Measurements from ENCODE around the gene CCDC78. TPM values are rescaled to one million over a fixed set of nuclear protein-coding genes. Genes with fewer than 3 reads are reported as not detected.

CCDC78 gene
- total and polyA plus RNA-seq, 2 of the 13 experiments (the other 11 are each of a cell fraction or from before 2014, with no cell fraction given) = 0.53 to 1.5 TPM

GRCh38 chr16:719815-720446 lies 6.3 kb downstream of the CCDC78 start:
- CTCF ChIA-PET (ENCODE audit: low intra/inter-chr PET ratio, low total read pairs) = no interaction called here
- Histone ChIP-seq H3K27ac (ENCODE audit: extremely low read length, insufficient read depth, low read length) (peak overlapping the region; percentile 88), H3K4me2 (ENCODE audit: low read depth, low read length) (peak overlapping the region; percentile 100), H3K4me1 (ENCODE audit: insufficient read depth, low read length) (peaks cover 38% of the 10 kb centered on the region), H4K20me1 (ENCODE audit: insufficient read depth, low read length) (peaks cover 5% of the 10 kb centered on the region), H2AFZ (ENCODE audit: low read length) (no peak overlapping the region), H3K36me3 (replicated peaks in 1 of 2; ENCODE audit: control insufficient read depth in 1 of 2, insufficient read depth in 2 of 2, low read length in 2 of 2) (no peaks in the 10 kb centered on the region), H3K9me3 (ENCODE audit: low read length) (no peaks in the 10 kb centered on the region), H3K4me3 (replicated peaks in 1 of 3; ENCODE audit: insufficient read depth in 1 of 3, low read depth in 2 of 3, low read length in 3 of 3) (peak overlapping the region; percentile 77 to 95 (median 85)), H3K9ac (ENCODE audit: insufficient read depth, low read depth, low read length) (peak overlapping the region; percentile 88), H3K79me2 (ENCODE audit: insufficient read depth, low read length) (peaks cover 3% of the 10 kb centered on the region), H3K27me3 (ENCODE audit: control insufficient read depth in 1 of 2, insufficient read depth in 2 of 2, low read length in 2 of 2) (no peaks in the 10 kb centered on the region)
- POLR2A ChIA-PET = interaction anchor here (0.9 to 2.5 kb wide), 10 partner anchors 10 to 183 kb away, joined by 3 to 22 read pairs (median 6); partner anchors contain the start of genes CHTF18, CIAO3, MSLN and RHBDL1
- FAIRE-seq (peak; percentile 68), ATAC-seq (peak; percentile 43), DNase-seq (ENCODE audit: low spot score) (peak; percentile 66)
- under 1% methylated on average over 10 of the region's 16 CpGs for WGBS (ENCODE audit: low lambda C conversion rate)
- in situ Hi-C loops (cut with HindIII; ENCODE audit: extremely low pct_ligation_motif_present, low pct_unique_long_range_greater_than_20kb) = no loop called here
- intact Hi-C loops (cut with micrococcal nuclease; ENCODE audit: unreplicated experiment) = no loop called here
- TSS peak; percentile 85 for BruUV-seq (replicated peaks)
- TF ChIP-seq ZNF350 (CRISPR knock-in tag; IDR thresholded peaks at IDR 0.05; ENCODE audit: borderline replicate concordance, low read depth) (peak; percentile 34; the same call in 1 of the 2 replicates), CTCF (CRISPR knock-in tag; IDR thresholded peaks at IDR 0.05) (peak; percentile 62), GMEB2 (CRISPR knock-in tag; IDR thresholded peaks at IDR 0.05; ENCODE audit: low read depth) (no peak), GABPA (IDR thresholded peaks at IDR 0.05; ENCODE audit: low read depth, low read length) (no peak), GABPA (CRISPR knock-in tag; IDR thresholded peaks at IDR 0.05; ENCODE audit: low read depth) (0 out of 2 replicates have a peak, but pooled peaks have one; percentile 5), ZNF572 (CRISPR knock-in tag; IDR thresholded peaks at IDR 0.05) (0 out of 2 replicates have a peak, but pooled peaks have one; percentile 39), NONO (IDR thresholded peaks at IDR 0.05) (no peak), NONO (CRISPR knock-in tag; conservative IDR thresholded peaks at IDR 0.05) (0 out of 2 replicates have a peak, but pooled peaks have one; percentile 5), XRCC5 (optimal IDR thresholded peaks at IDR 0.05; ENCODE audit: low read length) (peak; percentile 17), ZNF569 (CRISPR knock-in tag; IDR thresholded peaks at IDR 0.05; ENCODE audit: borderline replicate concordance) (no peak), RARA (CRISPR knock-in tag; IDR thresholded peaks at IDR 0.05) (0 out of 2 replicates have a peak, but pooled peaks have one; percentile 22), FOXA1 (IDR thresholded peaks at IDR 0.05) (no peak), FOXA1 (CRISPR knock-in tag; IDR thresholded peaks at IDR 0.05) (peak; percentile 60), ZBTB38 (CRISPR knock-in tag; IDR thresholded peaks at IDR 0.05) (peak; percentile 23; the same call in 1 of the 2 replicates), SPEN (CRISPR knock-in tag; IDR thresholded peaks at IDR 0.05; ENCODE audit: low read depth) (no peak)
